ENCODE measurements around the gene NAV2. TPM values are rescaled to one million over a fixed set of nuclear protein-coding genes. Genes with fewer than 3 reads are reported as not detected.
A peak's percentile ranks its signal among the peaks of the same experiment; 100 is the strongest.

The NAV2 gene
- total and polyA plus RNA-seq, 2 donors = 2.0 to 5.8 TPM

DNA sequence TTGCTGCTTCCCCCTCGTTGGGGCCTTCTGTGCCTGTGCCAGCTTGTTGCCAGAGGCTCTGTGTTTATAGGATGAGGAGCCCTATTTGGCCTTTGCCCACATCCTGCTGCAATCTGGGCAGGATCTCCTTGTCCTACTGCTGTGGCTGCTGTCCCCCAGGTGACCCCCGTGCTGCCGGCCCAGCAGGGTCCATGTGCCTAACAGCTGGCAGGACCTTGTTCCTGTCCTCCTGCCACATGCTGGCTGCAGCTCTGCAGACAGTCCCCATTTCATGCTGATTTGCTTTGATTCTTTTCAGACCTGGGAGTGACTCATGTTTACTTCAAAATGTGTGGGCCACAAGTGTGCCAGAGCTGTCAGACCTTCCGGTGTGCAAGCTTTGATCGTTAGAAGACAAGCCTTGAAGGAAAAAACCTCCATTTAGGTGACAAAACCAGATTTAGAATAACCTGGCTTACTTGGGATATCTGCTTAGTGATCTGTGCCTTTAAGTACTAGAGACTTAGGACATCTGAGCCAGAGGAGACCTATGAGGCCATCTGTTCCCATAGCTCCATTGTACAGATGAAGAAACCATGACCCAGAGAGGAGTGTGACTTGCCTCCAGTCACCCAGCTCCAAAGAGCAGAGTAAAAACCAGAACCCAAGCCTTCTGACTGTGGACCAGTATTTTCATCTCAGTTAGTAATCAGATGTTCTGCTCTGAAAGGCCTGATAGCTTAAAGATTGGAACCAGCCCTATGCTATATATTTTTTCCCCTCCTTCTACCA is 11.1 kb downstream of the NAV2 start:
- WGBS = 14% methylated on average over 5 of the region's 5 CpGs
- Histone ChIP-seq H3K27me3 (ENCODE audit: control insufficient read depth in 2 of 2, insufficient read depth in 1 of 2, low read length in 1 of 2) (no peaks in the 10 kb centered on the region), H3K27ac (ENCODE audit: low read depth in 1 of 2, low read length in 1 of 2) (no peak overlapping the region), H3K36me3 (ENCODE audit: control insufficient read depth in 2 of 2, insufficient read depth in 2 of 2, low read length in 1 of 2) (no peaks in the 10 kb centered on the region), H3K9me3 (ENCODE audit: control insufficient read depth in 2 of 2, insufficient read depth in 1 of 2, low read length in 1 of 2) (no peaks in the 10 kb centered on the region), H3K4me1 (ENCODE audit: control insufficient read depth in 2 of 2, insufficient read depth in 2 of 2, low read length in 2 of 2) (peaks cover 0 to 2% of the 10 kb centered on the region in 2 donors), H3K4me3 (ENCODE audit: low read length in 2 of 2) (no peak overlapping the region)
- peak in 1 of 9 donors; percentile 20 for DNase-seq (ENCODE audit: low read depth in 6 of 9, low spot score in 9 of 9)

DNA sequence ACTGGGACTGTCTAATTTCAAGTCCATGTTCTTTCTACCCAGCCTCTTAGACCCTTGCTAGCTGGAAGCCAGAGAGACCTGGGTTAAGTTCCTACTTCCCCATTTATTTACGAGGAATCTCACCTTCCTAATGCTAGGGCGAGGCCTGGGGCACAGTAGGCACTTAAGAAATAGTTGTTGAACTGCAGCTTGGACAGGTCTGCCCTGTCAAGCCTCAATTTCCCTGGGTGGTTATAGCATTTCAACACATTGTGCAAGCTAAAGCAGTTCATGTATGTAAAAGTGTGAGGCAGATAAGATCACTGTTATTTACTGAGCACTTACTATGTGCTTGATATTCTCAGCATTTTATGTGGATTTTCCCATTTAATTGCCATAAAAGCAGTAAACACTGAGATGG is 12.1 kb downstream of the NAV2 start:
- no peak for DNase-seq (ENCODE audit: low read depth in 6 of 9, low spot score in 9 of 9)
- Histone ChIP-seq H3K9me3 (ENCODE audit: control insufficient read depth in 2 of 2, insufficient read depth in 1 of 2, low read length in 1 of 2) (no peaks in the 10 kb centered on the region), H3K4me1 (ENCODE audit: control insufficient read depth in 2 of 2, insufficient read depth in 2 of 2, low read length in 2 of 2) (peaks cover 0 to 2% of the 10 kb centered on the region in 2 donors), H3K4me3 (ENCODE audit: low read length in 2 of 2) (no peak overlapping the region), H3K27me3 (ENCODE audit: control insufficient read depth in 2 of 2, insufficient read depth in 1 of 2, low read length in 1 of 2) (no peaks in the 10 kb centered on the region), H3K27ac (ENCODE audit: low read depth in 1 of 2, low read length in 1 of 2) (no peak overlapping the region), H3K36me3 (ENCODE audit: control insufficient read depth in 2 of 2, insufficient read depth in 2 of 2, low read length in 1 of 2) (no peaks in the 10 kb centered on the region)
- WGBS = 77% methylated on average over 2 of the region's 2 CpGs

DNA sequence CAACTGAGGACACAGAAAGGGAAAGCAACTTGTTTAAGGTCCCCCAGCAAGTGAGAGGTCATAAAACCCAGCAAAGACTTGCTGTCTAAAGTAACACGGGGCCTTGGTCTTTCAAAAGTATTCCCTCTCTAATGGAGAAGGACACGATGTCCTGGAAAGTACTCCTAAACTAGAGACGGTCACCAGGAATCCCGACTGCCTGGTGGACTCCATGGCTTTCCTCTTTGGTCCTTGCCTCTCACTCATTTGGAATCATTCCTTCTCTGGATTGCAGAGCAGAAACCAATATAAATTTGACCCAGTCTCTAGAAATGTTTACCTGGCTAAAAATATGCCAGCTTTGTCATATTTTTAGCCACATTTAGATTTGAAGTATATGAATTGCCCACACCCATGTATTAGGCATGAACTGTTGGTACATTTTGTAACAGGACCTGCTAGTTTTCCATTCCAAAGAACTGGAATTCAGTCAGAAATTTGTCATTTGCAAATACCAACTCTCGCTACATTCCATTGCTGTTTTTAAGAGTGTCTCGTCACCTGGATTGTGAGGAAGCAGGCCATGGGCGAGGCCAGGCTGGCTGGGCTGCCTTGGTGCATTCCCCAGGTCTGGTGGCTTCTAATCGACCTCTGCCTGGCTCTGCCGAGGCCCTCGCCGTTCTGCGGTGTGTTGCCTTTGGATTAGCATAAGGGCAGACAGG is 12.9 kb downstream of the NAV2 start:
- WGBS = 92% methylated on average over 12 of the region's 12 CpGs
- H3K4me1 ChIP-seq (ENCODE audit: control insufficient read depth in 2 of 2, insufficient read depth in 2 of 2, low read length in 2 of 2) = peaks cover 0 to 2% of the 10 kb centered on the region in 2 donors
- peaks cover 0 to 2% of the 10 kb centered on the region in 2 donors for H3K27me3 ChIP-seq (ENCODE audit: control insufficient read depth in 2 of 2, insufficient read depth in 1 of 2, low read length in 1 of 2)
- no peaks in the 10 kb centered on the region for H3K36me3 ChIP-seq (ENCODE audit: control insufficient read depth in 2 of 2, insufficient read depth in 2 of 2, low read length in 1 of 2)
- no peak overlapping the region for H3K4me3 ChIP-seq (ENCODE audit: low read length in 2 of 2)
- no peaks in the 10 kb centered on the region for H3K9me3 ChIP-seq (ENCODE audit: control insufficient read depth in 2 of 2, insufficient read depth in 1 of 2, low read length in 1 of 2)
- no peak for DNase-seq (ENCODE audit: low read depth in 6 of 9, low spot score in 9 of 9)
- H3K27ac ChIP-seq (ENCODE audit: low read depth in 1 of 2, low read length in 1 of 2) = no peak overlapping the region

DNA sequence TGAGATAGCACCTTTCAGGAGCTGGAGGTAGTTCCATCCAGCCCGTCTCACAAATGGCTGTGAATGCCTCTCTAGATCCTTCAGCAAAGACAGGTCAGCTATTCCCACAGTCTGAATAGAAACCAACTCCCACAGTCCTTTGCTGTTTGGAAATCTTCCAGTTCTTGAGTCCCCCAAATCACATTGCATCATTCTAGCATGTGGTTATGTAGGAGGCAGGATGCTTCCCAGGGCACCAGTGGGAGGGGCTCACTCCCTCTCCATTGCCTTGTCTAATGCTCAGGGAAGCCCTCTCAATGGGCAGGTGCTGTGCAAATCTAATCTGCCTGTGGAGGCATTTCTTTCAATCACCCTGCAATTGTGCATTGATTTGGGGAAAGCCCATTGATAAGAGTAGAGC is 14.6 kb downstream of the NAV2 start:
- Histone ChIP-seq H3K4me3 (ENCODE audit: low read length in 2 of 2) (no peak overlapping the region), H3K9me3 (ENCODE audit: control insufficient read depth in 2 of 2, insufficient read depth in 1 of 2, low read length in 1 of 2) (no peaks in the 10 kb centered on the region), H3K27me3 (ENCODE audit: control insufficient read depth in 2 of 2, insufficient read depth in 1 of 2, low read length in 1 of 2) (peaks cover 0 to 2% of the 10 kb centered on the region in 2 donors), H3K4me1 (ENCODE audit: control insufficient read depth in 2 of 2, insufficient read depth in 2 of 2, low read length in 2 of 2) (peaks cover 0 to 2% of the 10 kb centered on the region in 2 donors), H3K36me3 (ENCODE audit: control insufficient read depth in 2 of 2, insufficient read depth in 2 of 2, low read length in 1 of 2) (no peaks in the 10 kb centered on the region), H3K27ac (ENCODE audit: low read depth in 1 of 2, low read length in 1 of 2) (no peak overlapping the region)
- WGBS = 100% methylated on average over 1 of the region's 1 CpG
- DNase-seq (ENCODE audit: low read depth in 6 of 9, low spot score in 9 of 9) = no peak

GRCh38 chr11:19728436-19728835 is 15.8 kb downstream of the NAV2 start:
- no peaks in the 10 kb centered on the region for H3K36me3 ChIP-seq (ENCODE audit: control insufficient read depth in 2 of 2, insufficient read depth in 2 of 2, low read length in 1 of 2)
- no peaks in the 10 kb centered on the region for H3K9me3 ChIP-seq (ENCODE audit: control insufficient read depth in 2 of 2, insufficient read depth in 1 of 2, low read length in 1 of 2)
- peaks cover 0 to 2% of the 10 kb centered on the region in 2 donors for H3K4me1 ChIP-seq (ENCODE audit: control insufficient read depth in 2 of 2, insufficient read depth in 2 of 2, low read length in 2 of 2)
- WGBS = 97% methylated on average over 4 of the region's 4 CpGs
- H3K27me3 ChIP-seq (ENCODE audit: control insufficient read depth in 2 of 2, insufficient read depth in 1 of 2, low read length in 1 of 2) = peaks cover 0 to 2% of the 10 kb centered on the region in 2 donors
- H3K4me3 ChIP-seq (ENCODE audit: low read length in 2 of 2) = no peak overlapping the region
- H3K27ac ChIP-seq (ENCODE audit: low read depth in 1 of 2, low read length in 1 of 2) = no peak overlapping the region
- no peak for DNase-seq (ENCODE audit: low read depth in 6 of 9, low spot score in 9 of 9)

GRCh38 chr11:19729141-19729540 is 16.5 kb downstream of the NAV2 start:
- no peaks in the 10 kb centered on the region for H3K9me3 ChIP-seq (ENCODE audit: control insufficient read depth in 2 of 2, insufficient read depth in 1 of 2, low read length in 1 of 2)
- H3K4me3 ChIP-seq (ENCODE audit: low read length in 2 of 2) = no peak overlapping the region
- no peaks in the 10 kb centered on the region for H3K36me3 ChIP-seq (ENCODE audit: control insufficient read depth in 2 of 2, insufficient read depth in 2 of 2, low read length in 1 of 2)
- WGBS = 92% methylated on average over 2 of the region's 2 CpGs
- H3K27ac ChIP-seq (ENCODE audit: low read depth in 1 of 2, low read length in 1 of 2) = no peak overlapping the region
- no peaks in the 10 kb centered on the region for H3K4me1 ChIP-seq (ENCODE audit: control insufficient read depth in 2 of 2, insufficient read depth in 2 of 2, low read length in 2 of 2)
- H3K27me3 ChIP-seq (ENCODE audit: control insufficient read depth in 2 of 2, insufficient read depth in 1 of 2, low read length in 1 of 2) = peaks cover 0 to 2% of the 10 kb centered on the region in 2 donors
- DNase-seq (ENCODE audit: low read depth in 6 of 9, low spot score in 9 of 9) = no peak

- Histone ChIP-seq H3K36me3 (ENCODE audit: control insufficient read depth in 2 of 2, insufficient read depth in 2 of 2, low read length in 1 of 2) (no peaks in the 10 kb centered on the region), H3K4me3 (ENCODE audit: low read length in 2 of 2) (no peak overlapping the region), H3K9me3 (ENCODE audit: control insufficient read depth in 2 of 2, insufficient read depth in 1 of 2, low read length in 1 of 2) (no peaks in the 10 kb centered on the region), H3K27me3 (ENCODE audit: control insufficient read depth in 2 of 2, insufficient read depth in 1 of 2, low read length in 1 of 2) (peaks cover 0 to 2% of the 10 kb centered on the region in 2 donors), H3K4me1 (ENCODE audit: control insufficient read depth in 2 of 2, insufficient read depth in 2 of 2, low read length in 2 of 2) (no peaks in the 10 kb centered on the region), H3K27ac (ENCODE audit: low read depth in 1 of 2, low read length in 1 of 2) (no peak overlapping the region)
- WGBS = 93% methylated on average over 11 of the region's 11 CpGs
- DNase-seq (ENCODE audit: low read depth in 6 of 9, low spot score in 9 of 9) = no peak
Measured at GRCh38 chr11:19730373-19730772, 17.7 kb downstream of the NAV2 start.

DNA sequence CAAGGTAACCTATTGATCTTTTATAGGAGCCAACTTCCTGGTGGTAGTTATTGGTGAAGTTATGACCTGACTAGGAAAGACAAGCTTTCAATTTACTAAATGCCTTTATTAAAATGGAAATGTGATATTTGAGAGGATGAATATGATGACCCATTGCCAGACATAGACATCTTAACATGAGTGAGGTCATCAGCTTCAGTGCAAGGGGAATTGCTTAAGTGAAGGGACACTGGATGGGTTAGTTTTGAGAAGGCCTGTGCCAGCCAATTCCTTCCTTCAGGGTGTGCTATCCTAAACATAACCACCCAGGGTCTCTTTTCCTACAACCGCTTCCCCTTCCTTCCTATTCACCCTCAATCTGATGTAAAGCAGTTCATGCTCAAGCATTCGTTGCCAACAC is 21.5 kb downstream of the NAV2 start:
- Histone ChIP-seq H3K4me1 (ENCODE audit: control insufficient read depth in 2 of 2, insufficient read depth in 2 of 2, low read length in 2 of 2) (no peaks in the 10 kb centered on the region), H3K36me3 (ENCODE audit: control insufficient read depth in 2 of 2, insufficient read depth in 2 of 2, low read length in 1 of 2) (no peaks in the 10 kb centered on the region), H3K27me3 (ENCODE audit: control insufficient read depth in 2 of 2, insufficient read depth in 1 of 2, low read length in 1 of 2) (peaks cover 0 to 2% of the 10 kb centered on the region in 2 donors), H3K9me3 (ENCODE audit: control insufficient read depth in 2 of 2, insufficient read depth in 1 of 2, low read length in 1 of 2) (no peaks in the 10 kb centered on the region), H3K27ac (ENCODE audit: low read depth in 1 of 2, low read length in 1 of 2) (no peak overlapping the region), H3K4me3 (ENCODE audit: low read length in 2 of 2) (no peak overlapping the region)
- WGBS = 96% methylated on average over 2 of the region's 2 CpGs
- no peak for DNase-seq (ENCODE audit: low read depth in 6 of 9, low spot score in 9 of 9)

DNA sequence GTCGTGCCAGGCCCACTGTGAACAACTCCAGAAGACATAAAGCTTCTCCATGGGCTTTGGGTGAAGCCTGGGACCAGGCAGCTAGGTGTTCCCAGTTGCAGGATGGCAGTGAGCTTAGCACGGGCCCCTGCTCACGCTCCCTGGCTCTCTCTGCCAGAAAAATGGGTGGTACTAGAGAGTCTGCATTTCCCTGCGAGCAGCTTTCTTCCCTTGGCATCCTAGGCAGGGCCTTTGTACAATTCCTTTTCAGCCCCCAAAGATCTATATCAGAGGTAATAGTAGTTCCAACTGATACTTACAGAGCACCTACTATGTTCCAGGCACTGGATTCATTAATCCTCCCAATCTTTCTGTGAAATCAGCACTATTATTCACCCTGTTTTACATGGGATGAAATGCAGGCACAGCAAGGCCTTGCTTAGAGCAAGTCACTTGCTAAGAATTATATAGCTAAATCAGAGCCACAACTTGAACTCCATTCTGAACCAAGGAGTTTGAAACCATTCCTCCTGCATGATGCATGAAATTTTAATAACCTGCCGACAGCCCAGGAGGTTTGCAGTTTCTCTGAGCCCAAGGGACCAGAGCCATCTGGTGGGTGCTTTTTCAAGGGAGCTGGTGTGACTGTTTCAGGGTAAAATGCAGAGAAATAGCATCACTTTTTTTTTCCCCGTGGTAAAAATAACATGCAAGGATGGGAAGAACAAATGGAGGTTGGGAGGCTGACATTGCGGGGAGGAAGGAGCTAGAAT is 22.7 kb downstream of the NAV2 start:
- Histone ChIP-seq H3K27ac (ENCODE audit: low read depth in 1 of 2, low read length in 1 of 2) (no peak overlapping the region), H3K27me3 (ENCODE audit: control insufficient read depth in 2 of 2, insufficient read depth in 1 of 2, low read length in 1 of 2) (no peaks in the 10 kb centered on the region)
- WGBS = 90% methylated on average over 7 of the region's 7 CpGs

More for the DNA sequence above, 22.7 kb downstream of the NAV2 start:
- Histone ChIP-seq H3K36me3 (ENCODE audit: control insufficient read depth in 2 of 2, insufficient read depth in 2 of 2, low read length in 1 of 2) (no peaks in the 10 kb centered on the region), H3K4me1 (ENCODE audit: control insufficient read depth in 2 of 2, insufficient read depth in 2 of 2, low read length in 2 of 2) (no peaks in the 10 kb centered on the region), H3K9me3 (ENCODE audit: control insufficient read depth in 2 of 2, insufficient read depth in 1 of 2, low read length in 1 of 2) (no peaks in the 10 kb centered on the region), H3K4me3 (ENCODE audit: low read length in 2 of 2) (no peak overlapping the region)
- no peak for DNase-seq (ENCODE audit: low read depth in 6 of 9, low spot score in 9 of 9)

Data from thymus (tissue), 11 donors.